Measurements from ENCODE around the gene HIVEP3.

The HIVEP3 gene

GRCh38 chr1:41474490-41475271 lies 444.0 kb downstream of the HIVEP3 start:
- DNase-seq = no peak

GRCh38 chr1:41473738-41474362 lies 444.9 kb downstream of the HIVEP3 start:
- no peak for DNase-seq

- no peak for DNase-seq
These were observed 447.1 kb downstream of the HIVEP3 start for GRCh38 chr1:41471658-41472057.

GRCh38 chr1:41469706-41470105 lies 449.0 kb downstream of the HIVEP3 start:
- no peak for DNase-seq

- DNase-seq = no peak
These were observed 450.5 kb downstream of the HIVEP3 start for GRCh38 chr1:41468122-41468762.

- no peak for DNase-seq
These were observed 451.0 kb downstream of the HIVEP3 start for GRCh38 chr1:41467673-41468072.

GRCh38 chr1:41466146-41466545 lies 452.6 kb downstream of the HIVEP3 start:
- no peak for DNase-seq

GRCh38 chr1:41465741-41466140 lies 453.0 kb downstream of the HIVEP3 start:
- DNase-seq = no peak

GRCh38 chr1:41464885-41465284 lies 453.8 kb downstream of the HIVEP3 start:
- DNase-seq = no peak

GRCh38 chr1:41463516-41463915 lies 455.2 kb downstream of the HIVEP3 start:
- DNase-seq = no peak

- DNase-seq = no peak
These were observed 456.1 kb downstream of the HIVEP3 start for GRCh38 chr1:41462680-41463004.

GRCh38 chr1:41461790-41462679 lies 456.7 kb downstream of the HIVEP3 start:
- no peak for DNase-seq

GRCh38 chr1:41456847-41457540 lies 461.7 kb downstream of the HIVEP3 start:
- no peak for DNase-seq

Data from stimulated activated CD4-positive, alpha-beta T cell treated with anti-CD3 and anti-CD28 coated beads, Interleukin-15, amount 100 ng/mL, for 24 hours (primary cell).